ENCODE results near the gene GEMIN5. TPM values are rescaled to one million over a fixed set of nuclear protein-coding genes. Genes with fewer than 3 reads are reported as not detected.
"Not testable (repeated sequence)": the region's sequence is repeated elsewhere in the genome, so short reads cannot be mapped to it uniquely, and the experiment has no call there.

GEMIN5 gene, protein sequence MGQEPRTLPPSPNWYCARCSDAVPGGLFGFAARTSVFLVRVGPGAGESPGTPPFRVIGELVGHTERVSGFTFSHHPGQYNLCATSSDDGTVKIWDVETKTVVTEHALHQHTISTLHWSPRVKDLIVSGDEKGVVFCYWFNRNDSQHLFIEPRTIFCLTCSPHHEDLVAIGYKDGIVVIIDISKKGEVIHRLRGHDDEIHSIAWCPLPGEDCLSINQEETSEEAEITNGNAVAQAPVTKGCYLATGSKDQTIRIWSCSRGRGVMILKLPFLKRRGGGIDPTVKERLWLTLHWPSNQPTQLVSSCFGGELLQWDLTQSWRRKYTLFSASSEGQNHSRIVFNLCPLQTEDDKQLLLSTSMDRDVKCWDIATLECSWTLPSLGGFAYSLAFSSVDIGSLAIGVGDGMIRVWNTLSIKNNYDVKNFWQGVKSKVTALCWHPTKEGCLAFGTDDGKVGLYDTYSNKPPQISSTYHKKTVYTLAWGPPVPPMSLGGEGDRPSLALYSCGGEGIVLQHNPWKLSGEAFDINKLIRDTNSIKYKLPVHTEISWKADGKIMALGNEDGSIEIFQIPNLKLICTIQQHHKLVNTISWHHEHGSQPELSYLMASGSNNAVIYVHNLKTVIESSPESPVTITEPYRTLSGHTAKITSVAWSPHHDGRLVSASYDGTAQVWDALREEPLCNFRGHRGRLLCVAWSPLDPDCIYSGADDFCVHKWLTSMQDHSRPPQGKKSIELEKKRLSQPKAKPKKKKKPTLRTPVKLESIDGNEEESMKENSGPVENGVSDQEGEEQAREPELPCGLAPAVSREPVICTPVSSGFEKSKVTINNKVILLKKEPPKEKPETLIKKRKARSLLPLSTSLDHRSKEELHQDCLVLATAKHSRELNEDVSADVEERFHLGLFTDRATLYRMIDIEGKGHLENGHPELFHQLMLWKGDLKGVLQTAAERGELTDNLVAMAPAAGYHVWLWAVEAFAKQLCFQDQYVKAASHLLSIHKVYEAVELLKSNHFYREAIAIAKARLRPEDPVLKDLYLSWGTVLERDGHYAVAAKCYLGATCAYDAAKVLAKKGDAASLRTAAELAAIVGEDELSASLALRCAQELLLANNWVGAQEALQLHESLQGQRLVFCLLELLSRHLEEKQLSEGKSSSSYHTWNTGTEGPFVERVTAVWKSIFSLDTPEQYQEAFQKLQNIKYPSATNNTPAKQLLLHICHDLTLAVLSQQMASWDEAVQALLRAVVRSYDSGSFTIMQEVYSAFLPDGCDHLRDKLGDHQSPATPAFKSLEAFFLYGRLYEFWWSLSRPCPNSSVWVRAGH (N-terminal part only)
- 24.3 TPM for polyA plus RNA-seq (2013, experiment 1 of 4)
- polyA plus RNA-seq (2013, experiment 2 of 4): 25.4 TPM
- polyA plus RNA-seq (2013, experiment 3 of 4): 18.9 TPM
- polyA plus RNA-seq (2013, experiment 4 of 4): 20.0 TPM

DNA sequence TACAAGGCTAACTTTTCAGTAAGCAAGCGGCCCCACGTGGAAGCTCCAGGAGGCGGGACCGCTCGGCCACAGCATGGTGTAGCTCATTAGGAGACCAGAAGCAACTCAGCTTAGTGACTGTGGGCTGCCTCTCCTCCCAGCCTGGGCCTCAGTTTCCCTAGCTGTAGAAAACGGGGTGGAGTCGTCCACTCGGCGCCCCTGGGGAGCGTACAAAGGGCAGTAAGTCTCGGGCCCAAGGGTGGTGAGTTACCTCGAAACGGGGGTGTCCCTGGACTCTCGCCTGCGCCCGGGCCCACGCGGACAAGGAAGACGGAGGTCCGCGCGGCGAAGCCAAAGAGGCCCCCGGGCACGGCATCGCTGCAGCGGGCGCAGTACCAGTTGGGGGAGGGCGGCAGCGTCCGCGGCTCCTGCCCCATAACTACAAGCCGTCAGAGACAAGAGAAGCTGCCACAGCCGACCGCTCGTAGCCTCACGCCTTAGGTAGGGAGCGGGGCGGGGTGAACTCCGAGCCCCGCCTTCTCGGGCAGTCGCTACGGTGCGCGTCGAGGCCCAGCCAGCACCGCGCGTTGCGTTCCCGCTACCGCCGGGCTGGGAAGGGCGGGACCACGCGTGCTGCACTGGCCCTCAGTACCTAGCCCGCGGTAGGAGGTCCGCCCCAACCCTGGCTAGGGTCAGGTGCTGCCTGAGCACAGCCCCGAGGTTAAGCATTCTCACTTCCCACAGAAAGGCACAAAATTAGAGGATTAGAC lies at the start of gene GEMIN5:
Gene GEMIN5, minus strand, starts transcription at position 494 of the 749 bp plus-strand sequence. Its CDS starts 78 bp downstream, at position 416.
- Histone ChIP-seq H3K9me3 (ENCODE audit: control insufficient read depth, low read length) (no peaks in the 10 kb centered on the region), H3K4me1 (ENCODE audit: control insufficient read depth, insufficient read depth, low read length) (peaks cover 4% of the 10 kb centered on the region), H3K4me3 (ENCODE audit: insufficient read depth, low read depth, low read length) (peak within 1 kb of the TSS; percentile 98), H3K27ac (ENCODE audit: insufficient read depth, low read depth, low read length, poor library complexity, severe bottlenecking) (peak within 1 kb of the TSS; percentile 23), H3K36me3 (ENCODE audit: control insufficient read depth, insufficient read depth, low read length) (no peaks in the 10 kb centered on the region), H3K27me3 (ENCODE audit: control insufficient read depth, insufficient read depth, low read length, poor library complexity, severe bottlenecking) (no peaks in the 10 kb centered on the region)
- 1% methylated on average over 61 of the region's 61 CpGs for WGBS, 2 experiments

DNA sequence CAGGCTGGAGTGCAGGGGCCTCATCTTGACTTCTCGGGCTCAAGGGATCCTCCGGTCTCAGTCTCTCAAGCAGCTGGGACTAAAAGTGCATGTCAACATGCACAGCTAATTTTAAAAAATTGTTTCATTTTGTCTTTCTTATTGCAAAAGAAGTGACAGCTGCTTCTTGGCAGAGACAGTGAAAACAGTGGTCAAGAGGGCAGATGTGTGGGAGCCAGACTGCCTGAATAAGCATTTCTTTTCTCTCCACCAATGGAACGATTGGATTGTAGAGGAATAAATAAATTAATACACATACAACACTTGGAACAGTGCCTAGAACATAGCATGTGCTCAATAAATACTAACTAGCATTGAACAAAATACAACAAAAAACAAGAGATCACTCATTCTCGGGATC lies 48.1 kb upstream of the GEMIN5 start:
- Histone ChIP-seq H3K27ac (ENCODE audit: insufficient read depth, low read depth, low read length, poor library complexity, severe bottlenecking) (no peak overlapping the region), H3K9me3 (ENCODE audit: control insufficient read depth, low read length) (no peaks in the 10 kb centered on the region), H3K27me3 (ENCODE audit: control insufficient read depth, insufficient read depth, low read length, poor library complexity, severe bottlenecking) (no peaks in the 10 kb centered on the region), H3K36me3 (ENCODE audit: control insufficient read depth, insufficient read depth, low read length) (no peaks in the 10 kb centered on the region), H3K4me3 (ENCODE audit: insufficient read depth, low read depth, low read length) (no peak overlapping the region), H3K4me1 (ENCODE audit: control insufficient read depth, insufficient read depth, low read length) (no peaks in the 10 kb centered on the region)
- 90 to 98% methylated on average over 3 to 4 of the region's 4 CpGs for WGBS, 2 experiments

DNA sequence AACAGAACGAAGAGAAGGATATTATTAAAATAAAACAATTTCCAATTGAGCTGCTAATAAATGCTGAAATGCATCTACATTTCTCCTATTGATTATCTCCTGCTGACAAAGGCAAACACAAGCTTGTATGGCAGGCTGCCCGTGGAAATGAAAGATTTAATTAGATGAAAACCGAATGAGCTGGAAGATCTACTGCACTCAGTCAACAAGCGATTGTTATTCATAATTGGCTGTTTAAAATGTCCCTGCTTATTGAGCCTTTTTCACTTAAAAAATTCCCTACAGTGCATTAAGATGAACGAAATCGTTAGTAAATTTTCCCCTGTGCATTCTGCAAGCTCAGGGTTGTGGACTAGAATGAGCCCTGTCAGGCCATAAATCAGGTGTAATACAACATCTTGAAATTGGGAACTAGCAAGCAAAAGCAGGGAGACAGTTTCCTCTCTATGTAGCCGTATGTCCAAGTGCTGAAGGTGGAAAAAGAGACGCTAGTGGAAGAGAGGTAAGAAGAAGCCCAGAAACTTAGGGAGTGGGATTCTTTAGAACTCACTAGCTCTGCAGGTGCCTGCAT lies 47.0 kb upstream of the GEMIN5 start:
- Histone ChIP-seq H3K27ac (ENCODE audit: insufficient read depth, low read depth, low read length, poor library complexity, severe bottlenecking) (no peak overlapping the region), H3K4me3 (ENCODE audit: insufficient read depth, low read depth, low read length) (no peak overlapping the region), H3K9me3 (ENCODE audit: control insufficient read depth, low read length) (no peaks in the 10 kb centered on the region), H3K4me1 (ENCODE audit: control insufficient read depth, insufficient read depth, low read length) (no peaks in the 10 kb centered on the region), H3K27me3 (ENCODE audit: control insufficient read depth, insufficient read depth, low read length, poor library complexity, severe bottlenecking) (no peaks in the 10 kb centered on the region), H3K36me3 (ENCODE audit: control insufficient read depth, insufficient read depth, low read length) (no peaks in the 10 kb centered on the region)
- 87 to 90% methylated on average over 7 to 8 of the region's 8 CpGs for WGBS, 2 experiments

DNA sequence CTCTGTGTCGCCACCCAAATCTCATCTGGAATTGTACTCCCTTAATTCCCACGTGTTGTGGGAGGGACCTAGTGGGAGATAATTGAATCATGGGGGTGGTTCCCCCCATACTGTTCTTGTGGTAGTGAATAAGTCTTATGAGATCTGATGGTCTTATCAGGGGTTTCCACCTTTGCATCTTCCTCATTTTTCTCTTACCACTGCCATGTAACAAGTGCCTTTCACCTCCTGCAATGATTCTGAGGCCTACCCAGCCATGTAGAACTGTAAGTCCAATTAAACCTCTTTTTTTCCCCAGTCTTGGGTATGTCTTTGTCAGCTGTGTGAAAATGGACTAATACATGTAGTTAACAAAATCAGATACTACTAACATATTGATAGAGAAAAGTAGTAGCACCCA lies 40.3 kb upstream of the GEMIN5 start:
- not testable (repeated sequence) for H3K36me3 ChIP-seq (ENCODE audit: control insufficient read depth, insufficient read depth, low read length); H3K4me1 ChIP-seq (ENCODE audit: control insufficient read depth, insufficient read depth, low read length); H3K27ac ChIP-seq (ENCODE audit: insufficient read depth, low read depth, low read length, poor library complexity, severe bottlenecking); H3K27me3 ChIP-seq (ENCODE audit: control insufficient read depth, insufficient read depth, low read length, poor library complexity, severe bottlenecking); H3K9me3 ChIP-seq (ENCODE audit: control insufficient read depth, low read length); H3K4me3 ChIP-seq (ENCODE audit: insufficient read depth, low read depth, low read length)
- 94 to 100% methylated on average over 2 of the region's 2 CpGs for WGBS, 2 experiments

DNA sequence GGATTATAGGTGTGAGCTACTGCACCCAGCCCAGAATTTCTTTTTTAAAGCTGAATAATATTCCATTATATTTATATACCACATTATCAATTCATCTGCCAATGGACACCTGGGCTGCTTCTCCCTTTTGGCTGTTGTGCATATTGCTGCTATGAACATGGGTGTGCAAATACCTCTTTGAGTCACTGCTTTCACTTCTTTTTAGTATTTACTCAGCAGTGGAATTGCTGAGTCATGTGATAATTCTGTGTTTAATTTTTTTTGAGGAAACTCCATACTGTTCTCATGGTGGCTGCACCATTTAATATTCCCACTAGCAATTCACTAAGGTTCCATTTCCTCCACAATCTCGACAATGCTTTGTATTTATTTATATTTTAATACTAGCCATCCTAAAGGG lies 39.4 kb upstream of the GEMIN5 start:
- Histone ChIP-seq H3K9me3 (ENCODE audit: control insufficient read depth, low read length) (no peaks in the 10 kb centered on the region), H3K4me1 (ENCODE audit: control insufficient read depth, insufficient read depth, low read length) (no peaks in the 10 kb centered on the region), H3K27me3 (ENCODE audit: control insufficient read depth, insufficient read depth, low read length, poor library complexity, severe bottlenecking) (no peaks in the 10 kb centered on the region), H3K4me3 (ENCODE audit: insufficient read depth, low read depth, low read length) (no peak overlapping the region), H3K27ac (ENCODE audit: insufficient read depth, low read depth, low read length, poor library complexity, severe bottlenecking) (no peak overlapping the region), H3K36me3 (ENCODE audit: control insufficient read depth, insufficient read depth, low read length) (no peaks in the 10 kb centered on the region)
- WGBS, 2 experiments: 80% methylated on average over 1 of the region's 1 CpG; no CpG with 5 or more reads in 1 of the 2 experiments

DNA sequence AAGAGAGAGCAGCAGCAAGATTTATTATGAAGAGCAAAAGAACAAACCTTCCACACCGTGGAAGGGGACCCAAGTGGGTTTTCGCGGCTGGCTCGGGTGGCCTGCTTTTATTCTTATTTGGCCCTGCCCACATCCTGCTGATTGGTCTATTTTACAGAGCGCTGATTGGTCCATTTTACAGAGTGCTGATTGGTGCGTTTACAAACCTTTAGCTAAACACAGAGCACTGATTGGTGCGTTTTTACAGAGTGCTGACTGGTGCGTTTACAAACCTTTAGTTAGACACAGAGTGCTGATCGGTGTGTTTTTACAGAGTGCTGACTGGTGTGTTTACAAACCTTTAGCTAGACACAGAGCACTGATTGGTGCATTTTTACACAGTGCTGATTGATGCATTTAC lies 38.1 kb upstream of the GEMIN5 start:
- H3K9me3 ChIP-seq (ENCODE audit: control insufficient read depth, low read length); H3K4me3 ChIP-seq (ENCODE audit: insufficient read depth, low read depth, low read length); H3K4me1 ChIP-seq (ENCODE audit: control insufficient read depth, insufficient read depth, low read length); H3K27ac ChIP-seq (ENCODE audit: insufficient read depth, low read depth, low read length, poor library complexity, severe bottlenecking); H3K27me3 ChIP-seq (ENCODE audit: control insufficient read depth, insufficient read depth, low read length, poor library complexity, severe bottlenecking); H3K36me3 ChIP-seq (ENCODE audit: control insufficient read depth, insufficient read depth, low read length): not testable (repeated sequence)
- WGBS, 2 experiments: 95 to 98% methylated on average over 9 of the region's 9 CpGs

DNA sequence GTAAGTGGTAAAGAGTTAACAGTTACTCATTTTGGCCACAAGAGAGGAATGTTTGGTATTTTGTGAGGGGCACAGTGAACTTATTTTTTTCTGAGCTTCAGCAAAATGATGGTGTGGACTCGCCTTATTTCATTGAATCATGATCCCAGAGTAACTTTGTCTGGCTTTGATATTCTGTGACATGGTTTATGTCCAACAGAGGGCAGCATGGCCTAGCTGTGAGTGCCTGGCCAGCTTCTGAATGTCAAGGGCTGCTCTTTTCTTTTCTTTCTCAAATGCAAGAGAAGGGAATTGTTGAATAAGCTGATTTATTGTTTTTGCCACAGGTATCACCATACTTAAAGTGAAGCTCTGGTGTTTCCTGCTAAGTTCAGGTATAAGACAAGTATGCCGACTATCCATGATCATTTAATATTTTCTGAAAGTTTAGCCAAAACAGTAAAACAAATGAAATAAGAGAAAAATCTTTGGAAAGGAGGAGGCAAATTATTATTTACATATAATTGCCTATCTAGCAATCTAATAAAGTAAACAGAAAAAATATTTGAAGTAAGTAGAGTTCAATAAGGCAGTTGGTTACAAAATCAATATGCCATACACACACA lies 34.6 kb upstream of the GEMIN5 start:
- Histone ChIP-seq H3K27ac (ENCODE audit: insufficient read depth, low read depth, low read length, poor library complexity, severe bottlenecking) (no peak overlapping the region), H3K36me3 (ENCODE audit: control insufficient read depth, insufficient read depth, low read length) (no peaks in the 10 kb centered on the region), H3K4me1 (ENCODE audit: control insufficient read depth, insufficient read depth, low read length) (no peaks in the 10 kb centered on the region), H3K27me3 (ENCODE audit: control insufficient read depth, insufficient read depth, low read length, poor library complexity, severe bottlenecking) (no peaks in the 10 kb centered on the region), H3K4me3 (ENCODE audit: insufficient read depth, low read depth, low read length) (no peak overlapping the region), H3K9me3 (ENCODE audit: control insufficient read depth, low read length) (no peaks in the 10 kb centered on the region)
- WGBS, 2 experiments: 66 to 90% methylated on average over 1 of the region's 2 CpGs

DNA sequence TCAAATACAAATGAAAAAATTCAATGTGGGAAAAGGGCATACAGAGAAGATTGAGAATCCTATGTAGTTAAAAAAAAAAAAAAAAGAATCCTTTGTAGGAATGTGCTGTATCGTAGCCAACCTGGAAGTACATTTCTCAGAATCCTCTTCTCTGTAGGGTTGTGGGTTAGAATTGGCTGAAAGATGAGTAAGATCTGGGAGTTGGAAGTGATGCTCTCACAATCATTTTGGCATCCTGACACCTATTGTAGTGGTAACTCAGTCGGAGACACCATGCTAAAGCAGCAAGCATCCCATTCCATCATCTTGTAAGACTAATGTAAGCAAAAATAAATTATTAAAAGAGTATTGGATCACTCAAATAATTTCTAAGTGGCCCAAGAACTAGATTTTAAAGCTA lies 33.5 kb upstream of the GEMIN5 start:
- Histone ChIP-seq H3K36me3 (ENCODE audit: control insufficient read depth, insufficient read depth, low read length) (no peaks in the 10 kb centered on the region), H3K27me3 (ENCODE audit: control insufficient read depth, insufficient read depth, low read length, poor library complexity, severe bottlenecking) (no peaks in the 10 kb centered on the region), H3K9me3 (ENCODE audit: control insufficient read depth, low read length) (no peaks in the 10 kb centered on the region), H3K4me3 (ENCODE audit: insufficient read depth, low read depth, low read length) (no peak overlapping the region), H3K27ac (ENCODE audit: insufficient read depth, low read depth, low read length, poor library complexity, severe bottlenecking) (no peak overlapping the region), H3K4me1 (ENCODE audit: control insufficient read depth, insufficient read depth, low read length) (no peaks in the 10 kb centered on the region)
- 80 to 100% methylated on average over 1 to 2 of the region's 2 CpGs for WGBS, 2 experiments

DNA sequence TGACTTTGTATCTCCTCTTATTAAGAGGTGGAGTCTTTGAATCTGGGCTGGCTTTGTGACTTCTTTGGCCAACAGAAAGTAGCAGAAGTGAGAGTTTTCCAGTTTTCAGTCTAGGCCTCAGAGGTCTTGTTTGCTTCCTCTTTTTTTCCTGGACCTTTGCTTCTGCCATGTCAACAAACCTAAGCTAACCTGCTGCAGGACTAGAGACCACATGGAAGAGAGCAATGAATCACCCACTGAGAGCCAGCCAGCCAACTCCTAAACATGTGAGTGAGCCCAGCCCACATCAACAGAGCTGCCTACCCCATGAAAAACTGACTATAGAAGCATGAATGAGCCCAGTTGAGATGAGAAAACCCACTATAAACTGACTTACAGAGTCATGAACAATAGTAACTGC lies 32.7 kb upstream of the GEMIN5 start:
- Histone ChIP-seq H3K4me3 (ENCODE audit: insufficient read depth, low read depth, low read length) (no peak overlapping the region), H3K36me3 (ENCODE audit: control insufficient read depth, insufficient read depth, low read length) (no peaks in the 10 kb centered on the region), H3K4me1 (ENCODE audit: control insufficient read depth, insufficient read depth, low read length) (no peaks in the 10 kb centered on the region), H3K27me3 (ENCODE audit: control insufficient read depth, insufficient read depth, low read length, poor library complexity, severe bottlenecking) (no peaks in the 10 kb centered on the region), H3K9me3 (ENCODE audit: control insufficient read depth, low read length) (no peaks in the 10 kb centered on the region), H3K27ac (ENCODE audit: insufficient read depth, low read depth, low read length, poor library complexity, severe bottlenecking) (no peak overlapping the region)
